GM19193 (cell line): Measurements from ENCODE around the gene CPT1B.

Experiments
- POLR2A ChIP-seq: IDR thresholded peaks from 4 replicates; pipeline ENCODE4 v1.6.1; 2011; ENCODE audit not compliant: insufficient read depth, insufficient read length; ENCODE audit errors: extremely low read depth

CPT1B gene

GRCh38 chr22:50611341-50612060 lies 33.3 kb upstream of the CPT1B start:
- no peak for TF ChIP-seq POLR2A

- TF ChIP-seq POLR2A = no peak
Measured at GRCh38 chr22:50610581-50610980, 32.4 kb upstream of the CPT1B start.

GRCh38 chr22:50610041-50610451 lies 31.8 kb upstream of the CPT1B start:
- no peak for TF ChIP-seq POLR2A

- no peak for TF ChIP-seq POLR2A
Measured at GRCh38 chr22:50609599-50609998, 31.4 kb upstream of the CPT1B start.

GRCh38 chr22:50608996-50609395 lies 30.8 kb upstream of the CPT1B start:
- TF ChIP-seq POLR2A = no peak

- TF ChIP-seq POLR2A = no peak
Measured at GRCh38 chr22:50607659-50608020, 29.4 kb upstream of the CPT1B start.

DNA sequence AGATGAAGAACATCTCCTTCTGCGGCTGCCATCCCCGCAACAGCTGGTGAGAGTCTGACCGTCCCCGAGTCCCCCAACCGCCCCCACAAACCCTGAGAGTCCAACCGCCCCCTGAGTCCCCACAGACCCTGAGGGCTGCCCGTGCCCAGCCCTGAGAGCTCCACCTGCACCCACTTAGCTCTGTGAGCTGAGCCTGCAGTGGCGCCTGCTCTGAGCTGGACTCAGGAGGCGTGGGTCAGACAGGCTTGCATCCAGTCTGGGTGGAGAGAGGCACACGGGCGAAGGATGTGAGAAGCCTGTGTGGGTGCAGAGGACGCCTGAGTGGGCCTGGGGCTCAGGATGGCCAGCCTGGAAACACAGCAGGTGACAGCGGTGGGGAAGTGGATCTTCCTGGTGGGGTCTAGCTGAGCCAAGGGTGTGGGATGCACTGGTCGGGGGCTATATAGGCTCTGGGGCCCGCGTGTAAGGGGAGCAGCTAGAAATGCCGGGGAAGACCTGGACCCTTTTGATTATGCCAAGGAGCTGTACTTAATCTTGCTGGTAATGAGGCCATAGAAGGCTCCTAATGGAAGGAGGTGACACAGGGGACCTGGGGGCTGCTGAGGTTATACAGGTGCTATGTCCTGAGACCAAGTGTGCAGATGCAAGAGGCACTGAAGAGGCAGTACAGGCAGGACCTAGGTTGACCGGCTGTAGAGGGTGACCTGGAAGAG lies 28.9 kb upstream of the CPT1B start:
- no peak for TF ChIP-seq POLR2A

DNA sequence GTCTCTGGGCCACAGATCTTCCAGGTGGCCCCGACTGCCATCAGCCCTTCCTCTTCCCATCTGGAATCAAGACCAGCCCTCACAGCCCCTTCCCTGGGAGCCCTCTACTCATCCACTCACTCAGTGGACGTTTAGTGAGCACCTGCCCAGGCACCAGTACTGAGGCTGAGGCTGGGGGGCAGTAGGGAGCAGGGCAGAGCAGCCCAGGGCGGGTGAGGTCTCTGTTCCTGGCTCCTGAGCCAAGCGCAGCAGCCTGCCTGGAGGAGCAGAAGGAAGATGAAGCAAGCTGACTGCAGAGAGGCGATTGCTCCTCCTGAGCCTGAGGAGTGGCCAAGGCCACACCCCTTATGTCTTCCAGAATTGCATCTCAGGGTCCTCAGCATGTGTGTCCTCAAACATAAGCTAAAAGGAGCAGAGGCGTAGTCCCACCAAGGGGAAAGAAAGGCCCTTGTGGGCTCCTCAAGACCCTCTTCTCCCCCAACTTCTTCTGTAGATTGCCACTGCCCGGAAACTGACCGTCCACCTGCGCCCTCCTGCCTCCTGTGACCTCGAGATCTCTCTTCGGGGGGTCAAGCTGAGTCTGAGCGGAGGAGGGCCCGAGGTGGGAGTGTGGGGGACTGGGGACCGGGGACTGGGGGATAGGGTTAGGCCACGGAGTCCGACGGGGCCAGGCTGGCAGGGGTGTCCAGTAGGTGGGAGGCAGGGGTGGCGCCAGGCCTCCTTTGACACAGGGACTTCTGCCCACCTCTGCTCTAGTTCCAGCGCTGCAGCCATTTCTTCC lies 28.1 kb upstream of the CPT1B start:
- TF ChIP-seq POLR2A = no peak

DNA sequence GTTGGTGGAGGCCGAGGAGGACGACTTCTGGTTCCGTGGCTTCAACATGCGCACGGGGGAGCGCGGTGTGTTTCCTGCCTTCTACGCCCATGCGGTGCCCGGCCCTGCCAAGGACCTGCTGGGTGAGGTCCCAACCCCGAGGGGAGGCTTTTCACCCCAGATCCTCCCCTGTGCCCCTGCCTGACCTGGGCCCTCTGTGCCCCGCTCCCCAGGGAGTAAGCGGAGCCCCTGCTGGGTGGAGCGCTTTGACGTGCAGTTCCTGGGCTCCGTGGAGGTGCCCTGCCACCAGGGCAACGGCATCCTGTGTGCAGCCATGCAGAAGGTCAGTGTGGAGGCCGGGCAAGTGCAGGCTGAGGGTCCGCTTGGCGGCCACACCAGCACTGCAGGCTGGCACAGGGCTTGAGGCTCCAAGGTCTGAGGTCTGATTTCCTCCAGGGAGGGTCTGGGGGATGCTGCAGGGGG lies 27.4 kb upstream of the CPT1B start:
- TF ChIP-seq POLR2A = no peak

GRCh38 chr22:50605002-50605612 lies 26.9 kb upstream of the CPT1B start:
- no peak for TF ChIP-seq POLR2A

GRCh38 chr22:50604256-50605001 lies 26.2 kb upstream of the CPT1B start:
- no peak for TF ChIP-seq POLR2A

DNA sequence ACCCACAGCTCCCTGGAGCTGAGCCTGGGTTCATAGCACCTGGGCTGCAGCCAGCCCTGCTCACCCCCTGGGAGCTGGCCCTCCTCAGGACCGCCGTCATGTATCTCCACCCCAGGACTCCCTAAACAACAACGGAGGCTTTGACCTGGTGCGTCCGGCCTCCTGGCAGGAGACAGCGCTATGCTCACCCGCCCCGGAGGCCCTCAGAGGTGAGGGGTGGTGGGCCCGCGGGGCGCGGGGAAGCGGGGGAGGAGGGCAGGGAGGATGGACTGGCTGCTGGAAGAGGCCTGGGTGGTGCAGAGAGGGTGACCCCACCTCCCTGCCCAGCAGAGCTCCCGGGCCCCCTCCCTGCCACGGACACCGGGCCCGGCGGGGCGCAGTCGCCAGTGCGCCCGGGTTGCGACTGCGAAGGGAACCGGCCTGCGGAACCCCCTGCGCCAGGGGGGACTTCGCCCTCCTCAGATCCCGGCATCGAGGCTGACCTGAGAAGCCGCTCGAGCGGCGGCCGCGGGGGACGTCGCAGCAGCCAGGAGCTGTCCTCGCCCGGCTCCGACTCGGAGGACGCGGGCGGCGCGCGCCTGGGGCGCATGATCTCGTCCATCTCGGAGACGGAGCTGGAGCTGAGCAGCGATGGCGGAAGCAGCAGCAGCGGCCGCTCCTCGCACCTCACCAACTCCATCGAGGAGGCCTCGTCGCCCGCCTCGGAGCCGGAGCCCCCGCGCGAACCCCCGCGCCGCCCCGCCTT lies 25.5 kb upstream of the CPT1B start:
- TF ChIP-seq POLR2A = no peak

DNA sequence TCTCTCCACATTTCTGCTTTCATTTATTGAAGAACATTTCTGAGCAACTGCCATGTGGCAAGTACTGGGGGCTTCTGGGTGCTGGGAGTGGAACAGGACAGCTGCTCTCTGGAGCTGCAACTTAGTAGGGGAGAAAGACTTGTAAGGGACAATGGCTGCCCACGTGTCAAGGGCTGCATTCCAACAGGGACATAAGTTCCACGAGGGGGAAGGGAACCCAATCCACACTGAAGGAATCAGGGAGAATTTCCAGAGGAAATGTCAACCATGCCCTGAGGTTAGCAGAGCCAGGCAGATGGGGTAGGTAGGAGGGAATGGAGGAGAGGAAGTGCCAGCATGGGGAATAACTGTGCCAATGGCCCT lies 24.1 kb upstream of the CPT1B start:
- no peak for TF ChIP-seq POLR2A

GRCh38 chr22:50601669-50602337 lies 23.6 kb upstream of the CPT1B start:
- TF ChIP-seq POLR2A = no peak
